HL-60/S4 treated with phorbol 12-myristate 13-acetate at 8.2 ng/mL for 4 days and 3 days (cell line): ENCODE data around the gene SELENOO.

ENCODE experiments used
- in situ Hi-C: fragments of 300-500 bp; cut with MboI; formaldehyde crosslinking; loops from 2 replicates; pipeline ENCODE4 v1.15.0; 2022; ENCODE audit warnings: low sequenced_read_pairs

Gene SELENOO

GRCh38 chr22:50250555-50251476, 50.0 kb downstream of the SELENOO start, which contains the start of gene HDAC10:
Gene HDAC10, minus strand, starts transcription at chr22:50251265. Its CDS starts 233 bp downstream, at chr22:50251032.
- in situ Hi-C loops, result no loop called here

- in situ Hi-C loops, result no loop called here
Observed at GRCh38 chr22:50251477-50252081, 50.8 kb downstream of the SELENOO start.

GRCh38 chr22:50252082-50253045, 51.6 kb downstream of the SELENOO start:
- in situ Hi-C loops, result no loop called here

- in situ Hi-C loops, result no loop called here
Observed at GRCh38 chr22:50253046-50253915, 52.5 kb downstream of the SELENOO start.

- in situ Hi-C loops, result no loop called here
Observed at GRCh38 chr22:50253941-50254340, 53.1 kb downstream of the SELENOO start.

- in situ Hi-C loops, result no loop called here
Observed at GRCh38 chr22:50255099-50255498, 54.3 kb downstream of the SELENOO start.

GRCh38 chr22:50255607-50256006, 54.8 kb downstream of the SELENOO start:
- in situ Hi-C loops, result no loop called here

GRCh38 chr22:50256258-50256862, 55.5 kb downstream of the SELENOO start:
- in situ Hi-C loops, result no loop called here

- in situ Hi-C loops, result no loop called here
Observed at GRCh38 chr22:50257041-50257440, 56.2 kb downstream of the SELENOO start.

- in situ Hi-C loops, result no loop called here
Observed at GRCh38 chr22:50257451-50258360, 56.9 kb downstream of the SELENOO start.

GRCh38 chr22:50258361-50259292, 57.8 kb downstream of the SELENOO start:
- in situ Hi-C loops, result no loop called here

- in situ Hi-C loops, result no loop called here
Observed at GRCh38 chr22:50259302-50259701, 58.5 kb downstream of the SELENOO start.

GRCh38 chr22:50260434-50260800, 59.6 kb downstream of the SELENOO start:
- in situ Hi-C loops, result no loop called here

- in situ Hi-C loops, result no loop called here
Observed at GRCh38 chr22:50260801-50261614, 60.2 kb downstream of the SELENOO start.

- in situ Hi-C loops, result no loop called here
Observed at GRCh38 chr22:50261615-50262459, 61.0 kb downstream of the SELENOO start, which contains the start of gene MAPK12. Gene MAPK12, minus strand, starts transcription at chr22:50261683. Its CDS starts 174 bp downstream, at chr22:50261509.

GRCh38 chr22:50262460-50262911, 61.7 kb downstream of the SELENOO start:
- in situ Hi-C loops, result no loop called here
